Right kidney (tissue), 1 donor: ENCODE results near the gene S100A4.
A peak's percentile ranks its signal among the peaks of the same experiment; 100 is the strongest.

Experiments
- DNase-seq: peaks from one replicate; pipeline ENCODE4 v3.0.0-alpha.2; 2016

Gene S100A4

DNA sequence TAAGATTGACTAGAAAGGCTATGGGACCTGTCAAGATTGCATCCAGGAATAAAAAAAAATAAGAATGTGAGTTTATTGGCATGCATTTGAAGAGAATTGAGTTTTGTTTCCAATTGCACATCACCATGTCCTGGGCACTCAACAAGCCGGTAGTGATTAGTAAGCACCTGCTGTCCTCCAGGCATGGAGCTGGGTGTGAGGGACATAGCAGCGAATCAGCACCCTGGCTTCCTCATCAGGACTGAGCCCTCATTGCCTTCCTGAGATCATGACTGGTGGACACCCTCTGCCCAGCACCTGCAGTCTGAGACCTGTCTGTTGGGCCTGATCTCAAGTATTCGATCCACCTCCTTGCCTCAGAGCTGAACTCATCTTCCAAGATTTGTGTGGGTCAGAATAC, 36.6 kb downstream of the S100A4 start:
- DNase-seq, result no peak

DNA sequence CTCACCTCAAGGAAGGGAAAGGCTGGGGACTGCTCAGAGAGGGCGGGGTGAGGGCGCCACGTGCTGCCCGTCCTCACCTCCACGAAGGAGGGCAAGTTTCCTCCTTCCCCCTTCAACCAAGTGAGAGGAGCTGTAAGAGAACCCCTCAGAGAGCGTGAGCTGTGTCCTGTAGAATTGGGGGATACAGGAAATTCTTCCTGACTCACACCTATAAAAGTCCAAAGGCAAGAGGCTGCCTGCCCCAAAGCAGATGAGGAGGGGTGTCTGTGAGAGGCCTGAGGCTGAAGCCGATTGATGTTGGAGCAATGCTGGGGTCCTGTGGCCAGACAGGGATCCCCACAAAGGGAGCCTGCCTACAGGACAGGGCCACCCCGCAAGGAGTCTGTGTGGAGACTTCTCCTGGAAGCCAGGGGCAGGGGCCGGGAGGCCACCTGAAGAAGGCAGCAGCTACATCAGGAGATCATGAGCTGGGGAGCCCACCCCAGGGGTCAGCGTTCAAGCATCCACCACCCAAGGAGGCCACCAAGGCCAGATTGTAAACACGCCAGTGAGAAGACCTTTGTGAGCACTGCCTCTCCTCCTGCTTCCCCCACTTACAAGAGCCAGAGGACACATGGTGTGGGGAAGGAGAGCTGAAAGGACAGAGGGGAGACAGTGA, 37.6 kb downstream of the S100A4 start:
- no peak for DNase-seq

DNA sequence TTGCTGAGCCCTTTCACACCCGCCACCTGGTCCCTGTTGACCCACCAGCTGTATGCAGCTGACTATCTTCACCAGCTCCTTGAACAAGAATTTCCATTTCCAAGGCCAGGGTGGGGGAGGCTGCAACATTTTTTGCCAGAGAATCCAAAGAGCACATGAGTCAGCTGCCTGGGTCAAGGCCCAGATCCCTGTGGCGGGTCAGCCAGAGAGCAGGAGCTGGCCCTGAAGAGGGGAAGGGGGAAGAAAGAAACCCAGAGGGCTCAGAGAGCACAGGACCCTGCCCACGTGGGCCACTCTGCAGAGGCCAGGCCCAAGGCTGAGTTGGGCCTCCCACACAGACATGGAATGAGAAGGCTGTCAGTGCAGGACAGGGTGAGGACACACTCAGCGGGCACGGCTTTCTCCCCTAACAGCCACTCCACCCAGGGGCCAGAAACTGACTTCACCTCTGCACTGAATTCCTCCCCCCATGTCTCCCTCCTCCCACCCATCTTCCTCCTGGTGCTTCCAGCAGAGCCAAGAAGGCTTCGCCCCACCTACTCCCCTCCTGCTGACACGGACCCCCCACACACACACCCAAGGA, 38.7 kb downstream of the S100A4 start:
- DNase-seq, result peak; percentile 59

DNA sequence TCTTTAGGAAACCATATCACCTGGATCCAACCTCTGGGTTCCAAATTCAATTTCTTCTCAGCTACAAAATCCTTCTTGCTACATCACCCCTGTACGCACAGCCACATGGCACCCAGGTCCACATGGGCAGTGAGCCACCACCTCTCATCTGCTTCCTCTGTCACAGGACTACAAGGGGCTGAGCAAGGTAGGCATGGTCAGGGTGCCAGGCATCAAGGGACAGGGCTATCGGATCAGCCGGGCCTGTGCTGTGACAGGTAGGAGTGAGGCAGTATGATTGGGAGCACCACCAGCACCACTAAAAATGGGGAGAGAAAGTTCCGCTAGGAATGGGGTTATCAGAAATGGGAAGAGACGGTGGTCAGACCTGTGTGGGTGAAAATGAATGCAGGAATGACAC, 39.2 kb downstream of the S100A4 start:
- DNase-seq, result no peak

DNA sequence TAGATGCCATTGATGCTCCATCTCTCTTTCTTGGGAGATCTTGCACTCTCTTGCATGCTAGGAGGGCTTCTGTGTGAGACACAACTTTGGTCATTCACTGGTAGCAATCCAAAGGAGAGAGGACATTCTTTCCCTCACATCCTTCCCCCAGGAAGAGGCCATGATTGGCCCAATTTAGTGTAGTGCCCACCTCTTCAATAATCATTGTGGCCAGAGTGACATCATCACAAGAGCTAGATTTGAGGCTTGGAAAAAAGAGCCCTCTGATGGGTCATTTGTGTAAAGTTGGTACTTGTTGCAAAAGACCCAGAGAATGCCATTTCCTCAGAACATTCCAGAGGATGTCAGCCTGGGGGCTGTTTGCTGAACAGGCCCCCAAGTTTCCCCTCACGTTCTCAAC, 40.0 kb downstream of the S100A4 start:
- DNase-seq, result no peak

DNA sequence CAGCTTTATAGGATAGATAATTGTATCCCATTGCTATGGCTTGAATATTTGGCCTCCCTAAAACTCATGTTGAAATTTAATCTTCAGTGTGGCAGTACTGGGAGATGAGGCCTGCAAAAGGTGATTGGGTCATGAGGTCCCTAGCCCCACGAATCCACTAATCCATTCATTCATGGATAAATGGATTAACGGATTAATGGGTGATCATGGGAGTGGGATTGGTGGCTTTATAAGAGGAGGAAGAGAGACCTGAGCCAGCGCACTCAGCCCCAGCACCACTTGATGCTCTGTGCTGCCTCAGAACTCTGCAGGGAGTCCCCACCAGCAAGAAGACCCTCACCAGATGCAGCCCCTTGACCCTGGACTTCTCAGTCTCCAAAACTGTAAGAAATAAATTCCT, 41.8 kb downstream of the S100A4 start:
- no peak for DNase-seq

DNA sequence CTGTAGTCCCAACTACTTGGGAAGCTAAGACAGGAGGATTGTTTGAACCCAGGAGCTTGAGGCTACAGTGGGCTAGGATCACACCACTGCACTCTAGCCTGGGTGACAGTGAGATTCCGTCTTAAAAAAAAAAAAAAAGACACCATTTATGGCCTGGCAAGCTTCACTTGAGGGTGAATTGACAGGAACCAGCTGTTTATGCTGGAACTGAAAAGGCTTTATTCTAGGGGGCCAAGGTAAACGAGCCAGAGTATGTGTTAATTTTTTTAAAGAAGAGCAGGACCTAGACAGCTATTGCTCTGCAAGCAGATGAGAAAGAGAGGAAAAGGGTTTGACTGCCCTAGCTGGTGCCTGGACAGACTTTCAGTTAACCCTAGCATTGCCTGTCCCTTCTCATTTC, 46.9 kb downstream of the S100A4 start:
- no peak for DNase-seq

DNA sequence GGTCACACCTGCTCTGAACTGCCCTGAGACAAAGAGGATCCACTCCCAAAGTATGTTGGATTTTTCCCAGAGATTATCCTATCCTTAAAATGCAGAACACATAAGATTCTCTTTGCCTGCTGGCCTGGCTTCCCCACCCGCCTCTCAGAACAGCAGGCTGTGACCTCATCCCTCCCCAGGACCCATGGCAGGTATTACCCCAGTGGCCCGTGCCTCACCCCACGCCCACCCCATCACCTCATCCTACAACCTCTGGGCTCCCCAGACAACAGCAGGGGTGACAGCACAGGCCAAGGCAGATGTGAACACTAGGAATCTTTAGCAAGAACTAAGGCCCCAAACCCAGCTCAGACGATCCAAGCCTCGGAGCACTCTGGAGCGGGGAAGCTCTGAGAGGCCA, 50.1 kb downstream of the S100A4 start:
- no peak for DNase-seq

DNA sequence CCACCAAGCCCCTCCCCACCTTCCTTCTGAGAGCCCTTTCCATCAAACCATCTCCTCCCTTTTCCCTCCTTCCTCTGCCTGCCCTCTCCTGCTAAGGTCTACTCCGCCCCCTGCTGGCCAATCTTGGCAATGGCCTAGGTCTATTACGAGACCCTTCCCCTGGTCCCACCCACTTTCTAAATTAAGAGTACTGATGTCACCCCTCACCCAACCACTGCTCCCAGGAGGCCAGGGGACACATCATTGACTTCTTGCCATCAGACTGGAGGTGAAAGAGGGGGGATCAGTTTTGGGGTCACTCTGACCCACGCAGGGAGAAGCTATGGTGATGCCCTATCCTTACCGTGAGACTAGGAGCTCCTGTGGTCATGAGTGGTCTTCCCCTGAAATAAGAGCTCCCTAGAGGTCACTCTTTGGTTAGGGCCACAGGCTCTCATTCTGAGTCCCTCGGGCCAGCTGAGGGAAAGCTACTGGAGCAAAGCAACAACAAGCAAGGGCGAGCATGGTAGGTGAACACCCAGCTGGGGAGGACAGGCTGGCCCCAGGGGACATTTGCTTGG, 50.5 kb downstream of the S100A4 start:
- peak; percentile 66 for DNase-seq
